Measurements from ENCODE around the gene EFNB3.

DNA sequence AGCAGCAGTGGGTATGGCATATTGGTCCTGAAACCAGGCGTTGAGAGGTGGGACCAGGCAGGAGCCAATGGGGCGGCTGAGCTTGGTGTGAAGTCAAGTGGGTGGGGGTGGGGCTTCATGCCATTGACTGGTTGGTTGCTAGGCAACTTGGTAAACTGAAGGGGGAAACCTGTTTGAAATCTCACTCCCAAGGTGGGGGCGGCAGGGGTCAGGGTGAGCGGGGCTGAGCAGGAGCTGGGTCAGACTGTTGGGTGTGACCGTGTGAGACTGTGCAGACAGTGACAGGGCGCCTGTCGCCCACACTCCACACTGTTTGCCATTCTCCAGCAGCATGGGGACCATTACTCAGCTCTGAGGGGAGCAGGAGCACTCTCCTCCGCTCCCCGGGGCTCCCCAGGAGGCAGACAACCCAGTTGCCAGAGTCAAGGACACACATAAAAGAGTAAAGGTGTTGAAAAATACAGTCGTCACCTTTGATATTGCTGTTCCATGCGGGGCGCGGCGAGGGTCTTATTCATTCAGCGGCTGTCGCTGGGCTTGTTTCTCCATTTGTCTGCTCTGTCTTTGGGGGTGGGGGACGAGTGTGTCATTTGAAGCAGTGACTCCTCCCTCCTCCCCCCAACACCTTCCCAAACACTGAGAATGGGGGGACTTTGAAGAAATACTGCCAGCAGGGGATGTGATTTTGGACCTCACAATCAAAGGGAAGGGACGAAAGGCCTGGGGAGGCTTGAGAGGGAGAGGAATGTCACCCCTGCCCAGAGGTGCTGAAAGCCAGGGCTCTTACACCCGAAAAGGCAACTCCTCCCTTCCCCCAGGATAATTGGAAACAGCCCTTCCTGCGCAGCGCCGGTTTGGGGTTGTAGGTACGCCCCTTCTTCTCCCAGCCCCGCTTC is 1.2 kb upstream of the EFNB3 start:
- TF ChIP-seq, protein P1, sequence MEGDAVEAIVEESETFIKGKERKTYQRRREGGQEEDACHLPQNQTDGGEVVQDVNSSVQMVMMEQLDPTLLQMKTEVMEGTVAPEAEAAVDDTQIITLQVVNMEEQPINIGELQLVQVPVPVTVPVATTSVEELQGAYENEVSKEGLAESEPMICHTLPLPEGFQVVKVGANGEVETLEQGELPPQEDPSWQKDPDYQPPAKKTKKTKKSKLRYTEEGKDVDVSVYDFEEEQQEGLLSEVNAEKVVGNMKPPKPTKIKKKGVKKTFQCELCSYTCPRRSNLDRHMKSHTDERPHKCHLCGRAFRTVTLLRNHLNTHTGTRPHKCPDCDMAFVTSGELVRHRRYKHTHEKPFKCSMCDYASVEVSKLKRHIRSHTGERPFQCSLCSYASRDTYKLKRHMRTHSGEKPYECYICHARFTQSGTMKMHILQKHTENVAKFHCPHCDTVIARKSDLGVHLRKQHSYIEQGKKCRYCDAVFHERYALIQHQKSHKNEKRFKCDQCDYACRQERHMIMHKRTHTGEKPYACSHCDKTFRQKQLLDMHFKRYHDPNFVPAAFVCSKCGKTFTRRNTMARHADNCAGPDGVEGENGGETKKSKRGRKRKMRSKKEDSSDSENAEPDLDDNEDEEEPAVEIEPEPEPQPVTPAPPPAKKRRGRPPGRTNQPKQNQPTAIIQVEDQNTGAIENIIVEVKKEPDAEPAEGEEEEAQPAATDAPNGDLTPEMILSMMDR (IDR thresholded peaks at IDR 0.05 in 2 of 3, conservative IDR thresholded peaks at IDR 0.05 in 1 of 3; ENCODE audit: borderline replicate concordance in 1 of 3, insufficient read depth in 1 of 3, low read depth in 2 of 3, low read length in 2 of 3) = no peak
- no peak for TF ChIP-seq EZH2 (IDR thresholded peaks at IDR 0.05)
- TF ChIP-seq, protein P2, sequence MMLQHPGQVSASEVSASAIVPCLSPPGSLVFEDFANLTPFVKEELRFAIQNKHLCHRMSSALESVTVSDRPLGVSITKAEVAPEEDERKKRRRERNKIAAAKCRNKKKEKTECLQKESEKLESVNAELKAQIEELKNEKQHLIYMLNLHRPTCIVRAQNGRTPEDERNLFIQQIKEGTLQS (IDR thresholded peaks at IDR 0.05) = no peak
- no peak for TF ChIP-seq POLR2AphosphoS5 (IDR thresholded peaks at IDR 0.05; ENCODE audit: low read depth, low read length)
- TF ChIP-seq SP1 (IDR thresholded peaks at IDR 0.05; ENCODE audit: low read depth) = no peak
- TF ChIP-seq YY1 (IDR thresholded peaks at IDR 0.05; ENCODE audit: extremely low read depth, insufficient replicate concordance, low read depth, low read length) = no peak
- TF ChIP-seq SIN3A (IDR thresholded peaks at IDR 0.05; ENCODE audit: low read depth) = no peak
- TF ChIP-seq, protein P3, sequence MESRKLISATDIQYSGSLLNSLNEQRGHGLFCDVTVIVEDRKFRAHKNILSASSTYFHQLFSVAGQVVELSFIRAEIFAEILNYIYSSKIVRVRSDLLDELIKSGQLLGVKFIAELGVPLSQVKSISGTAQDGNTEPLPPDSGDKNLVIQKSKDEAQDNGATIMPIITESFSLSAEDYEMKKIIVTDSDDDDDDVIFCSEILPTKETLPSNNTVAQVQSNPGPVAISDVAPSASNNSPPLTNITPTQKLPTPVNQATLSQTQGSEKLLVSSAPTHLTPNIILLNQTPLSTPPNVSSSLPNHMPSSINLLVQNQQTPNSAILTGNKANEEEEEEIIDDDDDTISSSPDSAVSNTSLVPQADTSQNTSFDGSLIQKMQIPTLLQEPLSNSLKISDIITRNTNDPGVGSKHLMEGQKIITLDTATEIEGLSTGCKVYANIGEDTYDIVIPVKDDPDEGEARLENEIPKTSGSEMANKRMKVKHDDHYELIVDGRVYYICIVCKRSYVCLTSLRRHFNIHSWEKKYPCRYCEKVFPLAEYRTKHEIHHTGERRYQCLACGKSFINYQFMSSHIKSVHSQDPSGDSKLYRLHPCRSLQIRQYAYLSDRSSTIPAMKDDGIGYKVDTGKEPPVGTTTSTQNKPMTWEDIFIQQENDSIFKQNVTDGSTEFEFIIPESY (IDR thresholded peaks at IDR 0.05; ENCODE audit: extremely low read depth, insufficient replicate concordance, low read length) = no peak
- TF ChIP-seq ZNF274 (IDR thresholded peaks at IDR 0.05; ENCODE audit: low read depth, low read length) = no peak
- no peak for TF ChIP-seq CEBPB (IDR thresholded peaks at IDR 0.05; ENCODE audit: low read depth)
- TF ChIP-seq, protein P4, sequence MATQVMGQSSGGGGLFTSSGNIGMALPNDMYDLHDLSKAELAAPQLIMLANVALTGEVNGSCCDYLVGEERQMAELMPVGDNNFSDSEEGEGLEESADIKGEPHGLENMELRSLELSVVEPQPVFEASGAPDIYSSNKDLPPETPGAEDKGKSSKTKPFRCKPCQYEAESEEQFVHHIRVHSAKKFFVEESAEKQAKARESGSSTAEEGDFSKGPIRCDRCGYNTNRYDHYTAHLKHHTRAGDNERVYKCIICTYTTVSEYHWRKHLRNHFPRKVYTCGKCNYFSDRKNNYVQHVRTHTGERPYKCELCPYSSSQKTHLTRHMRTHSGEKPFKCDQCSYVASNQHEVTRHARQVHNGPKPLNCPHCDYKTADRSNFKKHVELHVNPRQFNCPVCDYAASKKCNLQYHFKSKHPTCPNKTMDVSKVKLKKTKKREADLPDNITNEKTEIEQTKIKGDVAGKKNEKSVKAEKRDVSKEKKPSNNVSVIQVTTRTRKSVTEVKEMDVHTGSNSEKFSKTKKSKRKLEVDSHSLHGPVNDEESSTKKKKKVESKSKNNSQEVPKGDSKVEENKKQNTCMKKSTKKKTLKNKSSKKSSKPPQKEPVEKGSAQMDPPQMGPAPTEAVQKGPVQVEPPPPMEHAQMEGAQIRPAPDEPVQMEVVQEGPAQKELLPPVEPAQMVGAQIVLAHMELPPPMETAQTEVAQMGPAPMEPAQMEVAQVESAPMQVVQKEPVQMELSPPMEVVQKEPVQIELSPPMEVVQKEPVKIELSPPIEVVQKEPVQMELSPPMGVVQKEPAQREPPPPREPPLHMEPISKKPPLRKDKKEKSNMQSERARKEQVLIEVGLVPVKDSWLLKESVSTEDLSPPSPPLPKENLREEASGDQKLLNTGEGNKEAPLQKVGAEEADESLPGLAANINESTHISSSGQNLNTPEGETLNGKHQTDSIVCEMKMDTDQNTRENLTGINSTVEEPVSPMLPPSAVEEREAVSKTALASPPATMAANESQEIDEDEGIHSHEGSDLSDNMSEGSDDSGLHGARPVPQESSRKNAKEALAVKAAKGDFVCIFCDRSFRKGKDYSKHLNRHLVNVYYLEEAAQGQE (IDR thresholded peaks at IDR 0.05; ENCODE audit: low read depth) = no peak
- TF ChIP-seq JUND (IDR thresholded peaks at IDR 0.05) = no peak

Measured in HCT116 (cell line).